Immature natural killer cell (primary cell): ENCODE measurements around the gene CERT1. TPM values are rescaled to one million over a fixed set of nuclear protein-coding genes. Genes with fewer than 3 reads are reported as not detected.
"Not testable (repeated sequence)": the region's sequence is repeated elsewhere in the genome, so short reads cannot be mapped to it uniquely, and the experiment has no call there.

ENCODE experiments used
- DNase-seq, 3 donors: peaks; one replicate each; pipeline ENCODE4 v3.0.0; 2022; ENCODE audit warnings: mixed read lengths in 1 of 3
- H3K27ac Mint-ChIP-seq, 6 donors: one replicate each; pipeline ENCODE4 v1.8.0; 2020; ENCODE audit warnings: mixed read lengths in 6 of 6, mild to moderate bottlenecking in 5 of 6, inconsistent platforms in 4 of 6, moderate library complexity in 3 of 6
- H3K27me3 Mint-ChIP-seq, 3 donors: one replicate each; pipeline ENCODE4 v1.8.0; 2020 to 2021; ENCODE audit warnings: low read depth in 3 of 3, mild to moderate bottlenecking in 3 of 3, mixed read lengths in 3 of 3, moderate library complexity in 3 of 3, inconsistent platforms in 1 of 3
- H3K36me3 Mint-ChIP-seq, 3 donors: one replicate each; pipeline ENCODE4 v1.8.0; 2020; ENCODE audit warnings: mixed read lengths in 3 of 3, inconsistent platforms in 2 of 3, mild to moderate bottlenecking in 2 of 3
- H3K4me1 Mint-ChIP-seq, 2 donors: one replicate each; pipeline ENCODE4 v1.8.0; 2020; ENCODE audit warnings: inconsistent platforms in 2 of 2, mild to moderate bottlenecking in 2 of 2, mixed read lengths in 2 of 2, moderate library complexity in 1 of 2
- H3K4me3 Mint-ChIP-seq, 5 donors: one replicate each; pipeline ENCODE4 v1.8.0; 2020; ENCODE audit warnings: mild to moderate bottlenecking in 5 of 5, mixed read lengths in 5 of 5, inconsistent platforms in 3 of 5, moderate library complexity in 3 of 5
- H3K9me3 Mint-ChIP-seq, 6 donors: one replicate each; pipeline ENCODE4 v1.8.0; 2020; ENCODE audit warnings: mild to moderate bottlenecking in 6 of 6, mixed read lengths in 6 of 6, inconsistent platforms in 4 of 6, moderate library complexity in 3 of 6
- polyA plus RNA-seq, 3 donors: library from polyadenylated mRNA; unstranded; fragments of 300-500 nt; fragmentation: Illumina TruSeq; gene quantifications; one replicate each; pipeline ENCODE4 v1.2.3, GENCODE V29; 2021

The CERT1 gene
- polyA plus RNA-seq, 3 donors from 2014 or later: 8.2 to 22.0 (median 11.7) TPM

DNA sequence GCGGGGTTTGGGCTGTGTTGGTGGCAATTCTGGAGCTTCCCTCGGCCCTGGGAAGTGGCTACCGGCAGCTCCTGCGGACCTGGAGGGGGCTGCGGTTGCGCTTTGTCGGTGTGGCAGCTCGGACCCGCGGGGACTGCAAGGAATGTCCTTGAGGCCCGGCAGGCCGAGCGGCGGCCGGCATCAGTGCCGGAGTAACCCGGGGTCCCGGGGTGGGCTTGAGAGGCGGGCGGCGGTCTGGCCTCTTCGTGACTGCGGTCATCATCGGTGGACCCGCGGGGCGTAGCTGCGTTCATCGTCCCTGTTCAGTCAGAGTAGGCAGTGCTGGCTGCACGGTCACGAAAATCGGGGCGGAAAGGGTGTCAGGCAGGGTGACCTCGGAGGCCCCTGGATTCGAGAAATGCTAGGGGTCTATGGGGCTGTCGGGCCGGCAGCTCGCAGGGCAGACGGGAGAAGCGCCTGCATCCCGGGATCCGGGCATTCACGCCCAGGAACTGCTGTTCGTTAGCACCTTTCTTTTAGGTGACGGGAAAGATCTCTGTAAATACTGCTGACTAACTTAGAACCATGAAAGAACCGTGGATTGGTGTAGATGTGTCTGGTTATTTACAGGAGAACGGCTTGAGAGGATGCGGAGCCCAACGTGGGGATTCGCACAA is 173.9 kb downstream of the CERT1 start:
- peaks cover 20 to 48% of the 10 kb centered on the region in 2 donors for H3K4me1 Mint-ChIP-seq
- H3K27me3 Mint-ChIP-seq: peaks cover 0 to 3% (median 0%) of the 10 kb centered on the region in 3 donors
- H3K27ac Mint-ChIP-seq: peak overlapping the region in 2 of 6 donors; percentile 73 to 85
- no peaks in the 10 kb centered on the region for H3K9me3 Mint-ChIP-seq
- no peak for DNase-seq
- no peaks in the 10 kb centered on the region for H3K36me3 Mint-ChIP-seq
- no peak overlapping the region for H3K4me3 Mint-ChIP-seq

DNA sequence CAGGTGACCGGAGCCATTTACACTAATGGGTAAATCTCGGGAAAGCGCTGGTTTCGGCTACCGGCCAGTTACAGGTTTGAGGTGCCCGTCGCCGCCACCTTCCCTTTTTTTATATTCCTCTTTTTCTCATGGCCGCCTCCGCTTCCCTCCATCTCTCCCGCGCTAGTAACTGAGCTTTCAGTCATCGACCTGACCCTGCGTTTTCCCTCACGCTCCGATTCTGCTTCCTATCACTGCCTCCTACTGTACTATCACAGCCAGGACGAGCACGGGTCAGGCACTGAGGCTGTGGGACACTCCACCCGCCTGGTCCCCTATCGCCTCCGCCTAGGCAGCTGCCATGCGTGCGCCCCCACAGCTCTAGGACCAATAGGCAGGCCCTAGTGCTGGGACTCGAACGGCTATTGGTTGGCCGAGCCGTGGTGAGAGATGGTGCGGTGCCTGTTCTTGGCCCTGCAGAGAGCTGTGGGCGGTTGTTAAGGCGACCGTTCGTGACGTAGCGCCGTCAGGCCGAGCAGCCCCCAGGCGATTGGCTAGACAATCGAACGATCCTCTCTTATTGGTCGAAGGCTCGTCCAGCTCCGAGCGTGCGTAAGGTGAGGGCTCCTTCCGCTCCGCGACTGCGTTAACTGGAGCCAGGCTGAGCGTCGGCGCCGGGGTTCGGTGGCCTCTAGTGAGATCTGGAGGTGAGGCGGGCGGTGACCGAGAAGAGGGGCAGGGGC is 174.7 kb downstream of the CERT1 start, which contains the start of gene HMGCR:
Gene HMGCR (plus strand): TSS at position 606 of the 722 bp plus-strand sequence. CDS start 5,386 bp downstream, outside the sequence.
- H3K4me1 Mint-ChIP-seq: peaks cover 20 to 42% of the 10 kb centered on the region in 2 donors
- no peaks in the 10 kb centered on the region for H3K9me3 Mint-ChIP-seq
- no peaks in the 10 kb centered on the region for H3K36me3 Mint-ChIP-seq
- peaks cover 0 to 3% (median 0%) of the 10 kb centered on the region in 3 donors for H3K27me3 Mint-ChIP-seq
- H3K4me3 Mint-ChIP-seq: no peak within 1 kb of the TSS
- peak within 1 kb of the TSS in 2 of 6 donors; percentile 73 to 85 for H3K27ac Mint-ChIP-seq
- peak; percentile 97 to 98 (median 97) for DNase-seq

DNA sequence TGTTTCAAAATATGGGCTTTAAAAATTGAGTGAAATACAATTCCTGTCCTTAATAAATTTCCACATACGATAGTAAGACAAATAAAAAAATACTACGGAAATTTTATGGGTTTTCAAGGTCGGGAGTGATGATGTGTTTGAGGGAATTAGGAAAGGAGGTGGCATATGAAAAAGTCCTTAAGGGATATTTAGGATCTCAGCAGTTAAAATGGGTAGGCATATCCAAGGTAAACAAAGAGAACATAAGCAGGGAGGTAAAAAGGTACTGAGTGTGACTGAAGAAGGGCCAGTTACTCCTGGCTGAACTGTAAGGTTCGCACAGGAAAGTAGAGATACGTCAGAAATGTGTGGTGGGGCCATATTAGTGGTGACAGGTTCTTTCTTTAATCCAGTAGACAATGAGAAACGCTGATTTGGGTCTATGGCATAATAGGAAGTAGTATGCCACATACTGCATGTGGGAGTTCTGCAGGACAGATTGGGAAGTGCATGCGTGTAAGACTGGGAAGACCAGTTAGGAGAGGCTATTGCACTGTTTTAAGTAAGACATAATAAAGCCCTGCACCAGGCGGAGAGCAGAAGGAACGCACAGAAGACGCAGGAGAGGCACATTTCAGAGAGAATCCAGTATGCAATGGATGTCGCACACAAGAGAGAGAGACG is 175.3 kb downstream of the CERT1 start:
- Mint-ChIP-seq H3K27me3 (peaks cover 0 to 3% (median 0%) of the 10 kb centered on the region in 3 donors), H3K4me1 (peaks cover 20 to 35% of the 10 kb centered on the region in 2 donors), H3K4me3 (no peak overlapping the region), H3K9me3 (no peaks in the 10 kb centered on the region), H3K36me3 (no peaks in the 10 kb centered on the region), H3K27ac (no peak overlapping the region)
- peak; percentile 46 to 55 (median 51) for DNase-seq

DNA sequence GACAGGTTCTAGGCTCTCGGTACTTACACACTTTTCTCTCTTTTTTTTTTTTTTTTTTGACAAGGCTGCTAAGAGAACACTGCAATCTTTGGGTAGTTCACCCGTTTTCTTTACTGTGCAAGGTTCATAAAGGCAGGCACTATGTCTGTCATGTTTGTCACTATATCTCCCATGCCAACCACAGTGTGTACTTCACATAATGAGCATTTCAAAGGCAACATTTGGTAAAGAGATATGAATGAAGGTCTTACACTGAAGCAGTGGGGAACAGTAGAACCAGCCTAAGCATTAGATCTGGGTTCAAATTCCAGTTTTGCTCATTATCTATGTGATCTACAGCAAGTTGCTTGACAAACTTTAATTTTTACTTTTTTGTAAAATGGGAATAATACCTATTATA is 175.9 kb downstream of the CERT1 start:
- Mint-ChIP-seq H3K4me3 (no peak overlapping the region), H3K9me3 (no peaks in the 10 kb centered on the region), H3K36me3 (no peaks in the 10 kb centered on the region), H3K27me3 (peaks cover 0 to 3% (median 0%) of the 10 kb centered on the region in 3 donors), H3K4me1 (peaks cover 17 to 29% of the 10 kb centered on the region in 2 donors), H3K27ac (peak overlapping the region in 1 of 6 donors; percentile 41)
- no peak for DNase-seq

DNA sequence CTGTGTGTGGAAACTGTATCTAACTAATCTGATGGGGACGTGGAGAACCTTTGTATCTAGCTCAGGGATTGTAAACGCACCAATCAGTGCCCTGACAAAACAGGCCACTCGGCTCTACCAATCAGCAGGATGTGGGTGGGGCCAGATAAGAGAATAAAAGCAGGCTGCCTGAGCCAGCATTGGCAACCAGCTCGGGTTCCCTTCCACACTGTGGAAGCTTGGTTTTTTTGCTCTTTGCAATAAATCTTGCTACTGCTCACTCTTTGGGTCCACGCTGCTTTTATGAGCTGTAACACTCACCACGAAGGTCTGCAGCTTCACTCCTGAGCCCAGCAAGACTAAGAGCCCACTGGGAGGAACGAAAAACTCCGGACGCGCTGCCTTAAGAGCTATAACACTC is 177.0 kb downstream of the CERT1 start:
- H3K9me3 Mint-ChIP-seq, H3K36me3 Mint-ChIP-seq, DNase-seq, H3K27me3 Mint-ChIP-seq: not testable (repeated sequence)
- peak overlapping the region in 1 of 6 donors; percentile 25 for H3K27ac Mint-ChIP-seq
- peak overlapping the region in 1 of 5 donors; percentile 23 for H3K4me3 Mint-ChIP-seq
- H3K4me1 Mint-ChIP-seq: peaks cover 15 to 19% of the 10 kb centered on the region in 2 donors

DNA sequence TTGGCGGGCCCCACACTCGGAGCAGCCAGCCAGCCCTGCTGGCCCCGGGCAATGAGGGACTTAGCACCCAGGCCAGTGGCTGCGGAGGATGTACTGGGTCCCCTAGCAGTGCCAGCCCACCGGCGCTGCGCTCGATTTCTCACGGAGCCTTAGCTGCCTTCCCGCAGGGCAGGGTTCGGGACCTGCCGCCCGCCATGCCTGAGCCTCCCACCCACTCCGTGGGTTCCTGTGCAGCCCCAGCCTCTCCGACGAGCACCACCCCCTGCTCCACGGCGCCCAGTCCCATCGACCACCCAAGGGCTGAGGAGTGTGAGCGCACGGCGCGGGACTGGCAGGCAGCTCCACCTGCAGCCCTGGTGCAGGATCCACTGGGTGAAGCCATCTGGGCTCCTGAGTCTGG is 177.7 kb downstream of the CERT1 start:
- DNase-seq, H3K4me3 Mint-ChIP-seq, H3K27ac Mint-ChIP-seq, H3K27me3 Mint-ChIP-seq, H3K9me3 Mint-ChIP-seq, H3K36me3 Mint-ChIP-seq: not testable (repeated sequence)
- peaks cover 13 to 15% of the 10 kb centered on the region in 2 donors for H3K4me1 Mint-ChIP-seq

DNA sequence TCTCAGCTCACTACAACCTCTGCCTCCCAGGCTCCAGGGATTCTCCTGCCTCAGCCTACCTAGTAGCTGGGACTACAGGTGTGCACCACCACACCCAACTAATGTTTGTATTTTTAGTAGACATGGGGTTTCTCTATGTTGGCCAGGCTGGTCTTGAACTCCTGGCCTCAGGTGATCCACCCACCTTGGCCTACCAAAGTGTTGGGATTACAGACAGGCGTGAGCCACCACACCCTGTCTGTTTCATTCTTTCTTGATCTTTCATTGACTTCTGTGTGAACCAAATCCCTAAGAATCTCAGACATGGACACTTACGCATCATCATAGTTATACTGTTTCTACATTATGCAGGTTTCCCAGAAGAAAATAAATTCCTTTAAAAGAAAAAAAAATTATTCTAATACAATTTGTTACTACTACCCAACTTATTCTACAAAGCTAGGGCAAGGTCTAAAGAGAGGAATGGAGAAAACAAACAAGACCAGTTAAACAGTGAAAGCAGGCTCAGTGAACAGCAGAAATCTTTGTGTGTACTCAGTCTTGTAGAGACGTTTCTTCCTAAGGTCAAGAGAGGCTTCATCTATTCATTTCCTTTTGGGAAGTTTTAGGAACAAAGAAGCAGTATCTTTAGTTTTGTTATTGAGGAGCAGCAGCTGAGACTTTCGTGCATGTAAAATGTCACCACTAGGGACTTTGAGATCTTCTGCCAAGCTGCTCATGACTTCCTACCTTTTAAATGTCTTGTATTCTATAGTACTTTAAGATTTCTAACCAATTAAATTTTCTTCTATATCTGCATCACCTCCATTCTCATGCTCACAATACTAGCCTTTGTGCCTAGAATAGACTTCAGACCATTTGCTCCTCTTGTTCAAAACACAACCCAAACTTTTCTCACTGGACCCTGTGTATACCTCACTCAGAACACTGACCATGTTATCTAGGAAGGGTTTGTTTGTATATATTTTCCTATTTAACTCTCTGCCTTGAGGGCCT is 180.0 kb downstream of the CERT1 start:
- no peaks in the 10 kb centered on the region for H3K36me3 Mint-ChIP-seq
- no peaks in the 10 kb centered on the region for H3K4me1 Mint-ChIP-seq
- no peak overlapping the region for H3K27ac Mint-ChIP-seq
- DNase-seq: no peak
- no peaks in the 10 kb centered on the region for H3K9me3 Mint-ChIP-seq
- peaks cover 0 to 3% (median 2%) of the 10 kb centered on the region in 3 donors for H3K27me3 Mint-ChIP-seq
- no peak overlapping the region for H3K4me3 Mint-ChIP-seq

DNA sequence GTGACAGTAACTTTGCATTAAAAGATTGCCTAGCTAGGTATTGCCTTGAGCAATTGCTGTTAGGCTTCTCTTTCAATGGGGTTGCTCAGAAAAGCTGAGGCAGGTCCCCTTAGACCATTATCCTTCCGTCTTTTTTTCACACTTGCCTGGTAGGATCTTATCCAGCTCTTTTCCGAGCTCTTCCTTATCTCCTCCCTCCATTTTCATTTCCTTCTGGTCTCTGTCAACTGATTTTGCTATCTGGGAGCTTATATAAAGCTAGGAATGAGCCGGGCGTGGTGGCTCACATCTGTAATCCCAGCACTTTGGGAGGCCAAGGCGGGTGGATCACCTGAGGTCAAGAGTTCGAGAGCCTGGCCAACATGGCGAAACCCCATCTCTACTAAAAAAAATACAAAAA is 181.0 kb downstream of the CERT1 start:
- H3K9me3 Mint-ChIP-seq: no peaks in the 10 kb centered on the region
- H3K4me3 Mint-ChIP-seq: no peak overlapping the region
- H3K4me1 Mint-ChIP-seq: no peaks in the 10 kb centered on the region
- DNase-seq: no peak
- H3K27me3 Mint-ChIP-seq: peaks cover 0 to 3% (median 2%) of the 10 kb centered on the region in 3 donors
- no peaks in the 10 kb centered on the region for H3K36me3 Mint-ChIP-seq
- no peak overlapping the region for H3K27ac Mint-ChIP-seq

Other genes starting within 250 kb of the CERT1 start
- gene HMGCR, start 174.4 kb downstream of the CERT1 start, polyA plus RNA-seq: 10 to 100 TPM in 2 of 3 donors, 1 to 10 TPM in 1; 9.6 to 18.4 (median 11.2) TPM
- gene POLK, start 262 bp upstream of the CERT1 start, polyA plus RNA-seq: 10 to 100 TPM in 2 of 3 donors, 1 to 10 TPM in 1; 8.0 to 17.3 (median 11.7) TPM
- under 1 TPM; 0.63 to 0.76 (median 0.71) TPM for gene ANKDD1B, start 99.8 kb upstream of the CERT1 start, polyA plus RNA-seq
- 10 to 100 TPM in 2 of 3 donors, 1 to 10 TPM in 1; 9.5 to 19.4 (median 16.0) TPM for gene POC5, start 205.8 kb upstream of the CERT1 start, polyA plus RNA-seq